H1 (cell line): Measurements from ENCODE around the gene KRT222. TPM values are rescaled to one million over a fixed set of nuclear protein-coding genes. Genes with fewer than 3 reads are reported as not detected.

Experiments
- CBX5 ChIP-seq: fragments of 300-800, 300-1000 bp; sonication (generic); IDR thresholded peaks from 2 replicates; pipeline ENCODE4 v1.7.1; 2016; ENCODE audit warnings: antibody characterized with exemption, low read length, low read depth
- CHD7 ChIP-seq: fragments of 300-600 bp; sonication (generic); IDR thresholded peaks from 2 replicates; pipeline ENCODE4 v1.7.1; 2012; ENCODE audit warnings: low read length, moderate library complexity, mild to moderate bottlenecking, inconsistent platforms; ENCODE audit not compliant: insufficient replicate concordance
- JUND ChIP-seq: IDR thresholded peaks from 2 replicates; pipeline ENCODE4 v1.6.1; 2011; ENCODE audit warnings: mild to moderate bottlenecking, improper control_type of control experiment, low read length
- KDM4A ChIP-seq: IDR thresholded peaks from one replicate; pipeline ENCODE4 v1.7.1; 2012; ENCODE audit warnings: low read depth, mild to moderate bottlenecking, moderate library complexity, low read length, inconsistent platforms; ENCODE audit not compliant: severe bottlenecking
- SIN3A ChIP-seq, 2 experiments: IDR thresholded peaks in 1 of 2; conservative IDR thresholded peaks in 1 of 2; 2 replicates each; pipeline ENCODE4 v1.6.1; 2011 to 2012; ENCODE audit warnings: low read length in 2 of 2, improper control_type of control experiment in 1 of 2, low read depth in 1 of 2, mild to moderate bottlenecking in 1 of 2
- SRF ChIP-seq: IDR thresholded peaks from 2 replicates; pipeline ENCODE4 v1.6.1; 2011; ENCODE audit warnings: mild to moderate bottlenecking, low read depth, low read length, moderate library complexity
- polyA plus RNA-seq, 7 experiments: library from polyadenylated mRNA; depleted of rRNA in 3 of 7; stranded (reverse) in 5 of 7; unstranded in 2 of 7; fragments of >200 nt in 5 of 7; fragments of 200-250 nt in 2 of 7; gene quantifications; 1 replicate in 5 of 7; 2 replicates in 1 of 7; 4 replicates in 1 of 7; pipeline versions ENCODE4 v1.2.1 to v1.2.3, GENCODE V29; 2011 to 2013; ENCODE audit warnings: missing spikeins in 2 of 7, mixed read lengths in 2 of 7
- total RNA-seq: library from RNA; stranded (reverse); fragmentation: NEBNext Ultra II Directional; extraction: Animal tissue kit (Norgen Biotek cat#: 25700); gene quantifications from 2 replicates; pipeline ENCODE4 v1.2.1, GENCODE V29; 2021

KRT222 gene
- total and polyA plus RNA-seq, 2 of the 8 experiments (the other 6 are each of a cell fraction or from before 2014, with no cell fraction given): 0.08 to 0.61 TPM

GRCh38 chr17:40622509-40622928 is 42.5 kb downstream of the KRT222 start (continued):
- TF ChIP-seq SRF (no peak), KDM4A (no peak), CHD7 (no peak), SIN3A (conservative IDR thresholded peaks at IDR 0.05 in 1 of 2, IDR thresholded peaks at IDR 0.05 in 1 of 2; ENCODE audit: low read depth in 1 of 2, low read length in 2 of 2) (no peak), CBX5 (no peak), JUND (no peak)
